Measurements from ENCODE around the gene ANKRD13D. TPM values are rescaled to one million over a fixed set of nuclear protein-coding genes. Genes with fewer than 3 reads are reported as not detected.

The ANKRD13D gene
- total RNA-seq, 1 donor from 2014 or later, result 192 TPM

DNA sequence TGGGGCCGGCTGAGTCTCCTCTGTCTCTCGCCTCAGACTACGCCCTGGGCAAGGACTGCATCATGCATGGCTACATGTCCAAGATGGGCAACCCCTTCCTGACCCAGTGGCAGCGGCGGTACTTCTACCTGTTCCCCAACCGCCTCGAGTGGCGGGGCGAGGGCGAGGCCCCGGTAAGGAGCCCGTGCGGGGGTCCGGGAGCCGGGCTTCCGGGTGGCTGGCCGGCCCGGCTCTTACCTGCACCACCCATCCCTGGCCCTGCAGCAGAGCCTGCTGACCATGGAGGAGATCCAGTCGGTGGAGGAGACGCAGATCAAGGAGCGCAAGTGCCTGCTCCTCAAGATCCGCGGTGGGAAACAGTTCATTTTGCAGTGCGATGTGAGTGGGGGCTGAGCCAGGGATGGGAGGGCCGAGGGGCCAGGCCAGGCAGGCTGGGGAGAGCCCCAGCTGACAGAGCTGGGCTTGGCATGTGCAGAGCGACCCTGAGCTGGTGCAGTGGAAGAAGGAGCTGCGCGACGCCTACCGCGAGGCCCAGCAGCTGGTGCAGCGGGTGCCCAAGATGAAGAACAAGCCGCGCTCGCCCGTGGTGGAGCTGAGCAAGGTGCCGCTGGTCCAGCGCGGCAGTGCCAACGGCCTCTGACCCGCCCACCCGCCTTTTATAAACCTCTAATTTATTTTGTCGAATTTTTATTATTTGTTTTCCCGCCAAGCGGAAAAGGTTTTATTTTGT is 4.1 kb upstream of the ANKRD13D start:
- intact Hi-C loops (cut with micrococcal nuclease), result loop anchor here (5.0 kb wide), 1 partner anchor 117 kb away; the partner anchor contains the start of genes PPP1CA and TBC1D10C

- intact Hi-C loops (cut with micrococcal nuclease), result loop anchor here (5.0 kb wide), 1 partner anchor 116 kb away; the partner anchor contains the start of genes PPP1CA and TBC1D10C
These were observed 3.3 kb upstream of the ANKRD13D start for GRCh38 chr11:67285541-67286498.

GRCh38 chr11:67286621-67287333 is 2.3 kb upstream of the ANKRD13D start:
- intact Hi-C loops (cut with micrococcal nuclease), result loop anchor here (5.0 kb wide), 1 partner anchor 116 kb away; the partner anchor contains the start of genes PPP1CA and TBC1D10C

DNA sequence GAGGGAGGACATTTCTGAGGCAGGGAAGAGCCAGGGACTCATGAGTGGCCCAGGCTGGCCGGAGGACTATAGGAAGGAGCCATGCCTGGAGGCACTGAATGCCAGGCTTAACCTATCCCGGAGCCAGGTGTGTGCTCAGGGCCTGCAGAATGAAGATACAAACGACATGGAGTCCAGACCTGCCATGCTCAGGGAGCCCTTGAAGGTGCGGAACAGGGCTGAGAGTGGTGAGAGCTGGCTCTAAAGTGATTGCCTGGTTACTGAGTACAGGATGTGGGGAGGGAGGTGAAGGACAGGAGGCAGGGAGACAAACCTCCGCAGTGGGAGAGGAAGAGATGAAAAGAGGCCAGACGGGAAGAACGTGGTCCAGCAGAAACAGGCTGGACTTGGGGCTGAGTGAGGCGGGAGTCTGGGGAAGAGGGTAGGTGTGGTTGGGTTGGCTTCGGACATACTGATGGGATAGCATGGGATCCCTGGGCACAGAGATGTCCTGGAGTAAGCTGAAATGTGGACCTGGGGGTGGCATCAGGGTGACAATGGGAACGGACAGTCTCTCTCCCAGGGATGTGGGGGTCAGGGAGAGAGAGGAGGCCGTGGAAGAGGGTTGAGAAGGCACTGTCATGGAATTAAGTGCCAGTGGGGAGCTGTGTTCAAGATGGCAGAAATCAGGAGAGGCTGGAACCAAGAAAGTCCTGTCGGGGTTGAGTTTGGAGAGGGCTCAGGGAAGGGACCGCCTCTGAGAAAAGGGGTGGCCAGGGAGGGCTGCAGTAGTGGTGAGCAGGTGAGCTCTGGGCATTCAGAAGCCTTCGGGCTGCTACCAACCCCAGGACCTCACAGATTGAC is 1.5 kb upstream of the ANKRD13D start:
- intact Hi-C loops (cut with micrococcal nuclease), result loop anchor here (1.0 to 5.0 kb wide), 5 partner anchors 10 to 169 kb away; partner anchors contain the start of genes KDM2A, PPP1CA and TBC1D10C

GRCh38 chr11:67288198-67288451 is 978 bp upstream of the ANKRD13D start:
- intact Hi-C loops (cut with micrococcal nuclease), result loop anchor here (1.0 to 5.0 kb wide), 5 partner anchors 11 to 169 kb away; partner anchors contain the start of genes KDM2A, PPP1CA and TBC1D10C

DNA sequence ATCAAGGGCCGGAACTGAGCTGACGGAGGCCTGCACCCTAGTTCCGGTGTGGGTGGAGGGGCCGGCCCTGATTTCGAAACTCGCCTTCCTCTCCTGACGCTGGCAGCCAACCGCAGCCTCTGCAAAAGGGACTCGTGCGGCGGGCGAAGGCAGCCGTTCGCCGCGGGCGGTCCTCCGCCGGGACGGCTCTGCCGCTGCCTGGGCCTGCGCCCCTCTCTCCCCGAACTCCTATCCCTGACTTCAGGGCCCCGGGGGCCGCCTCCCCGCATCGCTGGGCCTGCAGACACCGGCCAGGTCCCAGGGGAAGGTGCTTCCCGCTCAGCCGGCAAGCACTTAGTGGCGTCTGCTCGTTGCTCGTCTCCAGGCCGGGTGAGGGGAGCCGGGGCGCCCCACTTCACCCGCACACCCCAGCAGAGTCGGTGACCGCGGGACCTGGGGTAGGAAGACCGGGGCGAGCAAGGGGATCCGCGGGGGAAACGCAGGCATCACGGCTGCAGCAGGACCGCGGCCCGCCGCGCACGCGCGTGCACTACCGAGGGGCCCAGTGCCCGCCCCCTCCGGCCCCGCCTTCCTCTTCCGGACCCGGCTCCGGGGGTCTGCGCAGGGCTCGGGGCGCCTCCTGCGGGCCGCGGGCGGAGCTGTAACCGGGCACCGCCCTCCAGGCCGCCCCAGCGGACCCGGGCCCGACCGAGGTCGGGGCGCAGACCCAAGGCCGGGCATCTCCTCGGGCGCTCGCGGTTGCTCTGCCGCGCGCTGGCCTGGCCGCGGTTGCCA is 464 bp upstream of the ANKRD13D start:
- intact Hi-C loops (cut with micrococcal nuclease), result loop anchor here (1.0 to 5.0 kb wide), 5 partner anchors 11 to 170 kb away; partner anchors contain the start of genes KDM2A, PPP1CA and TBC1D10C

DNA sequence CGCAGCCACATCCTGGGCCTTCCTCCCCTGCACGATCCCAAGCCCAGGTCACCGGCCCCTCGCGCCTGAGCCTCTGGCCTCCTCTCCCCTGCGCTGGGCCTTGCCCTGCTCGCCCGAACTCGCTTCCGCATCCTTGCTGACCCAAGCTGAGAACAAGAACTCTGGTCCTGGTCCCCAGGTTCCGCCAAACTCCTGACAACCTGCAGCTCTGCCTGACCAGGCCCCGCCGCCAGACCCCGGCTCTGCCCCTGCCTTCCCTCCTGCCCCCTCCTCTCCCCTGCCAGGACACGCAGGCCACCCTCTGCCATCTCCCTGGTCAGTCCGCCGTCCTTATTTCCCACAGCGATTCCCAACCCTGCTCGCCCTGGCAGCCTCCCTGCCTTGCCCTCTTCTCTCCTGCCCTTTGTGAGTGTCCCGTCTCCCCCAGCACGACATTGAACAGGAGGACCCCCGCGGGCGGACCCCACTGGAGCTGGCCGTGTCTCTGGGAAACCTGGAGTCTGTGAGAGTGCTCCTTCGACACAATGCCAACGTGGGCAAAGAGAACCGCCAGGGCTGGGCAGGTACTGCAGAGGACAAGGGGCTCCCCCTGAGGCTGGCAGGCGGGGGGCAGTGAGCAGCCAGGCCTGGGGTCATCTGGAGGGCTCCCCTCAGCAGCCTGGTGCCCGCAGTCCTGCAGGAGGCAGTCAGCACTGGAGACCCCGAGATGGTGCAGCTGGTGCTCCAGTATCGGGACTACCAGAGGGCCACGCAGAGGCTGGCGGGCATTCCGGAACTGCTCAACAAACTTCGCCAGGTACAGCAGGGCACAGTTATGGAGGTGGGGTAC is 762 bp downstream of the ANKRD13D start:
- intact Hi-C loops (cut with micrococcal nuclease), result loop anchor here (2.0 to 5.0 kb wide), 2 partner anchors 112 to 171 kb away; partner anchors contain the start of genes KDM2A, PPP1CA and TBC1D10C

GRCh38 chr11:67290801-67291200 is 1.7 kb downstream of the ANKRD13D start:
- intact Hi-C loops (cut with micrococcal nuclease), result no loop called here

GRCh38 chr11:67291481-67292381 is 2.6 kb downstream of the ANKRD13D start:
- intact Hi-C loops (cut with micrococcal nuclease), result no loop called here

DNA sequence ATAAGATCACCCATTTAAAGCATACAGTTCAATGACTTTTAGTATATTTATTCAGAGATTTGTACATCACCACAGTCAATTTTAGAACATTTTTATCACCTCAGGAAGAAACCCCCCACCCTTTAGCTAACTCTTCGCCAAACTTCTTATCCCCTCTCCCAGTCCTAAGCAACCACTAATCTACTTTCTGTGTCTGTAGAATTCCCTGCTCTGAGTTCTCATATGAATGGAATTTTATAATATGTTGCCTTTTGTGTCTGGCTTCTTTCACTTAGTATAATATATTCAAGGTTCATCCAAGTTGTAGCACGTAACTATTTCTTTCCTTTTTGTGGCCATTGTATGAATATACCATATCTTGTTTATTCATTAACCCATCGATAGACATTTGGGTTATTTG is 3.6 kb downstream of the ANKRD13D start:
- intact Hi-C loops (cut with micrococcal nuclease), result no loop called here

DNA sequence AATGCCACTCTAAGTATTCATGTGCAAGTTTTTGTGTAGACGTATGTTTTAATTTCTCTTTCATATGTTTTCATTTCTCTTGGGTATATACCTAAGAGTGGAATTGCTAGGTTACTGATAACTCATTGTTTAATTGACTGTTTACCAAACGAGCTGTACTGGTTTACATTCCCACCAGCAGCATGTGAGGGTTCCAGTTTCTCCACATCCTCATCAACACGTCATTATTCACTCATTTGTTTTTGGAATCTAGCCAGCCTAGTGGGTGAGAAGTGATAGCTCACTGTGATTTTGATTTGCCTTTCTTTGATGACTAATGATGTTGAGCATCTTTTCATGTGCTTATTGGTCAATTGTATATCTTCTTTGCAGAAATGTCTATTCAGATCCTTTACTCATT is 4.0 kb downstream of the ANKRD13D start:
- intact Hi-C loops (cut with micrococcal nuclease), result no loop called here

DNA sequence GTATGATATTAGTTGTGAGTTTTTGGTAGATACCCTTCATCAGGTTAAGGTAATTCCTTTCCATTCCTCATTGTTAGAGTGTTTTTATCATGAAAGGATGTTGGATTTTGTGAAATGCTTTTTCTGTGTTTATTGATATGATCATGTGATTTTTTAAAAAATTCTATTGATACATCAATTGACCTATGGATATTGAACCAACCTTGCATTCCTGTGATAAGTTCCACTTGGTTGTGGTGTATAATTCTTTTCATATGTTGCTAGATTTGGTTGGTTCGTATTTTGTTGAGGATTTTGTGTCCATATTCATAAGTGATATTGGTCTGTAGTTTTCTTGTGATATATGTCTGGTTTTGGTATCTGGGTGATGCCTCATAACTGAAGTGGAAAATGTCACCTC is 6.7 kb downstream of the ANKRD13D start:
- intact Hi-C loops (cut with micrococcal nuclease), result no loop called here

- intact Hi-C loops (cut with micrococcal nuclease), result no loop called here
These were observed 9.7 kb downstream of the ANKRD13D start for GRCh38 chr11:67298786-67299185.

DNA sequence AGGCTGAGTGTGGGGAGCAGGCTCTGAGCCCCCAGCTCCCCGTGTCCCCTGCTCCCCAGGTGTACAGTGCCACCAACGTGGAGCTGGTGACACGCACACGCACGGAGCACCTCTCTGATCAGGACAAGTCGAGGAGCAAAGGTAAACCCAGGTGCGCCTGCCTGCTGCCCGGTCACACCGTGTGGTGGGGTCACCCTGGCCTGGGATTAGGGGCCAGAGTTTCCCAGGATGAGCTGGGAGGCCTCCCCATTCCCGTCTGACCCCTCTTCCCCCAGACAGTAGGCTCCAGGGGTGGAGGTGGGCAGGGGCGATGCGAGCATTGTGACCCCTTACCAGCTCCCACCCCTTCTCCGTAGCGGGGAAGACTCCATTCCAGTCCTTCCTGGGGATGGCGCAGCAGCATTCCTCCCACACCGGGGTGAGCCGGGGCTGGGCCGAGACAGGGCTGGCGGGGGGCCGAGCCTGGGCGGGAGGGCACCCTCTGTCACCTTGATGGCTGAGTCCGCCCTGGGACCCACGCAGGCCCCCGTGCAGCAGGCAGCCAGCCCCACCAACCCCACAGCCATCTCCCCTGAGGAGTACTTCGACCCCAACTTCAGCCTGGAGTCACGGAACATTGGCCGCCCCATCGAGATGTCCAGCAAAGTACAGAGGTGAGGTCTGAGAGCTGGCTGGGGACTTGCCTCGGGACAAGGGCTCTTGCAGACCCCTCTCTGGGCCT is 10.5 kb downstream of the ANKRD13D start:
- intact Hi-C loops (cut with micrococcal nuclease), result no loop called here

GRCh38 chr11:67300256-67300755 is 11.2 kb downstream of the ANKRD13D start:
- intact Hi-C loops (cut with micrococcal nuclease), result no loop called here

- intact Hi-C loops (cut with micrococcal nuclease), result no loop called here
These were observed 11.7 kb downstream of the ANKRD13D start for GRCh38 chr11:67300756-67301312.

All from T-helper 2 cell treated with Interferon-gamma antibody and Interleukin-4, amounts not matched to agents 100 ng/mL and 5 ng/mL, for 36 hours (primary cell).